Heart right ventricle (tissue), 16 donors: Measurements from ENCODE around the gene NHS. TPM values are rescaled to one million over a fixed set of nuclear protein-coding genes. Genes with fewer than 3 reads are reported as not detected.

Experiments used
- ATAC-seq, 8 donors: fragments of 200-7000 bp; cut with Tn5 transposase; one replicate each; pipeline ENCODE4 v1.9.1; 2020; ENCODE audit warnings: mild to moderate bottlenecking in 8 of 8, moderate library complexity in 8 of 8, moderate number of reproducible peaks in 1 of 8
- DNase-seq, 2 donors: peaks; one replicate each; pipeline ENCODE4 v3.0.0-alpha.2; 2020
- H3K27ac ChIP-seq, 10 donors: fragments of 200-600 bp; sonication (generic) in 2 of 10; one replicate each; pipeline versions ENCODE4 v1.5.0 to v1.8.0; 2020 to 2022; ENCODE audit warnings: mild to moderate bottlenecking in 3 of 10
- H3K27me3 ChIP-seq, 7 donors: fragments of 200-600 bp; one replicate each; pipeline ENCODE4 v1.8.0; 2021 to 2022; ENCODE audit warnings: mild to moderate bottlenecking in 2 of 7
- H3K36me3 ChIP-seq, 9 donors: fragments of 200-600 bp; sonication (generic) in 1 of 9; one replicate each; pipeline versions ENCODE4 v1.5.0 to v1.8.0; 2020 to 2022; ENCODE audit warnings: mild to moderate bottlenecking in 2 of 9
- H3K4me1 ChIP-seq, 9 donors: fragments of 200-600 bp; sonication (generic) in 1 of 9; one replicate each; pipeline versions ENCODE4 v1.5.0 to v1.8.0; 2020 to 2022; ENCODE audit warnings: mild to moderate bottlenecking in 4 of 9
- H3K4me3 ChIP-seq, 10 donors: fragments of 200-600 bp; sonication (generic) in 2 of 10; one replicate each; pipeline versions ENCODE4 v1.5.0 to v1.8.0; 2020 to 2022; ENCODE audit warnings: mild to moderate bottlenecking in 7 of 10, moderate library complexity in 2 of 10
- H3K9me3 ChIP-seq, 11 donors: fragments of 200-600 bp in 10 of 11; sonication (generic) in 2 of 11; one replicate each; pipeline versions ENCODE4 v1.5.0 to v1.8.0; 2013 to 2022; ENCODE audit warnings: mild to moderate bottlenecking in 2 of 11, control low read depth in 1 of 11, moderate library complexity in 1 of 11
- WGBS, 2 donors: extraction: QIAGEN DNeasy Blood & Tissue Kit; methylation state at CpG; one replicate each; pipeline ENCODE4 v1.1.7; 2013; ENCODE audit warnings: inconsistent platforms in 1 of 2; 5-methylcytosine and 5-hydroxymethylcytosine counted together
- intact Hi-C, 10 donors: fragments of 100-400 bp; cut with DNase I; formaldehyde crosslinking; loops; one replicate each; pipeline versions ENCODE4 v1.11.1 to v1.14.2; 2022
- polyA plus RNA-seq, 2 donors: library from polyadenylated mRNA; stranded (reverse); fragments of 200-250 nt; gene quantifications; one replicate each; pipeline ENCODE4 v1.2.3, GENCODE V29; 2013
- total RNA-seq, 10 donors: library from RNA; stranded (reverse); fragmentation: NEBNext Ultra II Directional in 3 of 10; extraction: Animal tissue kit (Norgen Biotek cat#: 25700) in 3 of 10; gene quantifications; one replicate each; pipeline versions ENCODE4 v1.2.1 to v1.2.4, GENCODE V29; 2021 to 2023
- TF ChIP-seq, protein P1 (sequence below), 9 donors: fragments of 200-600 bp; sonication (generic) in 2 of 9; IDR thresholded peaks; one replicate each; pipeline versions ENCODE4 v1.5.0 to v1.8.0; 2021 to 2022; ENCODE audit warnings: antibody characterized with exemption in 9 of 9, mild to moderate bottlenecking in 5 of 9, moderate library complexity in 1 of 9
- donor health status: Arrhythmogenic right ventricular cardiomyopathy.
- donor health status: ischemic (EF 13 %, LVEDD 7.1; RV severe dilation, severe dysfunction).
- donor health status: healthy with polysubstance abuse.
- donor health status: DM: no; HTN: yes; CAD: no.
- donor health status: DM: no; HTN: no; CAD: no.
- donor health status: ischemic (EF 25% LVEDD 6.9; RV normal size, moderate dysfunction).
- donor health status: ischemic (EF 25% LVEDD 5.7; RV mildly dilated, moderate dysfunction).
- donor health status: healthy.
- donor health status: DM: yes; HTN: yes; CAD: no.
- donor health status: Ischemic cardiomyopathy.
- donor health status: ischemic (EF 35%, LVEDD 5.7; RV mildly dilated, moderate dysfunction).
- donor health status: nonischemic (EF 11% LVEDD 7.7; RV severe dilation, severe dysfunction).
- donor health status: DM: yes; HTN: yes; CAD: no.
- donor health status: PGD.
- donor health status: ischemic (EF 29% LVEDD 5.4; RV normal size, mild dysfunction).
- donor health status: nonischemic (EF 23%, LVEDD 6.1; RV moderate dilation, normal function).

Gene NHS
- total and polyA plus RNA-seq, 12 donors: 0.20 to 2.7 (median 1.2) TPM

GRCh38 chrX:17635231-17635630 is 260.2 kb downstream of the NHS start:
- intact Hi-C loops: no loop called here
- no peak overlapping the region for H3K4me3 ChIP-seq
- no peaks in the 10 kb centered on the region for H3K9me3 ChIP-seq
- DNase-seq: no peak
- H3K36me3 ChIP-seq: no peaks in the 10 kb centered on the region
- H3K4me1 ChIP-seq: peaks cover 0 to 5% (median 0%) of the 10 kb centered on the region in 9 donors
- no peak for ATAC-seq
- no peak overlapping the region for H3K27ac ChIP-seq
- TF ChIP-seq, protein P1, sequence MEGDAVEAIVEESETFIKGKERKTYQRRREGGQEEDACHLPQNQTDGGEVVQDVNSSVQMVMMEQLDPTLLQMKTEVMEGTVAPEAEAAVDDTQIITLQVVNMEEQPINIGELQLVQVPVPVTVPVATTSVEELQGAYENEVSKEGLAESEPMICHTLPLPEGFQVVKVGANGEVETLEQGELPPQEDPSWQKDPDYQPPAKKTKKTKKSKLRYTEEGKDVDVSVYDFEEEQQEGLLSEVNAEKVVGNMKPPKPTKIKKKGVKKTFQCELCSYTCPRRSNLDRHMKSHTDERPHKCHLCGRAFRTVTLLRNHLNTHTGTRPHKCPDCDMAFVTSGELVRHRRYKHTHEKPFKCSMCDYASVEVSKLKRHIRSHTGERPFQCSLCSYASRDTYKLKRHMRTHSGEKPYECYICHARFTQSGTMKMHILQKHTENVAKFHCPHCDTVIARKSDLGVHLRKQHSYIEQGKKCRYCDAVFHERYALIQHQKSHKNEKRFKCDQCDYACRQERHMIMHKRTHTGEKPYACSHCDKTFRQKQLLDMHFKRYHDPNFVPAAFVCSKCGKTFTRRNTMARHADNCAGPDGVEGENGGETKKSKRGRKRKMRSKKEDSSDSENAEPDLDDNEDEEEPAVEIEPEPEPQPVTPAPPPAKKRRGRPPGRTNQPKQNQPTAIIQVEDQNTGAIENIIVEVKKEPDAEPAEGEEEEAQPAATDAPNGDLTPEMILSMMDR (IDR thresholded peaks at IDR 0.05): no peak
- 81 to 90% methylated on average over 5 of the region's 5 CpGs for WGBS, 2 donors
- H3K27me3 ChIP-seq: peaks cover 0 to 22% (median 0%) of the 10 kb centered on the region in 7 donors

GRCh38 chrX:17637235-17637634 is 262.2 kb downstream of the NHS start:
- Histone ChIP-seq H3K4me3 (no peak overlapping the region), H3K9me3 (no peaks in the 10 kb centered on the region), H3K27me3 (peaks cover 0 to 8% (median 0%) of the 10 kb centered on the region in 7 donors), H3K36me3 (no peaks in the 10 kb centered on the region), H3K4me1 (peaks cover 0 to 5% (median 0%) of the 10 kb centered on the region in 9 donors), H3K27ac (no peak overlapping the region)
- TF ChIP-seq, protein P1 (IDR thresholded peaks at IDR 0.05): no peak
- intact Hi-C loops: no loop called here
- ATAC-seq (peak in 1 of 8 donors; percentile 19), DNase-seq (no peak)
- WGBS, 2 donors: 59 to 75% methylated on average over 4 of the region's 4 CpGs

GRCh38 chrX:17638731-17639130 is 263.7 kb downstream of the NHS start:
- no peaks in the 10 kb centered on the region for H3K36me3 ChIP-seq
- intact Hi-C loops: no loop called here
- WGBS, 2 donors: 52 to 64% methylated on average over 1 of the region's 1 CpG
- H3K27me3 ChIP-seq: peaks cover 0 to 8% (median 0%) of the 10 kb centered on the region in 7 donors
- no peak overlapping the region for H3K27ac ChIP-seq
- peaks cover 0 to 4% (median 0%) of the 10 kb centered on the region in 9 donors for H3K4me1 ChIP-seq
- no peak for DNase-seq
- no peak for ATAC-seq
- no peaks in the 10 kb centered on the region for H3K9me3 ChIP-seq
- no peak overlapping the region for H3K4me3 ChIP-seq
- TF ChIP-seq, protein P1 (IDR thresholded peaks at IDR 0.05): no peak

DNA sequence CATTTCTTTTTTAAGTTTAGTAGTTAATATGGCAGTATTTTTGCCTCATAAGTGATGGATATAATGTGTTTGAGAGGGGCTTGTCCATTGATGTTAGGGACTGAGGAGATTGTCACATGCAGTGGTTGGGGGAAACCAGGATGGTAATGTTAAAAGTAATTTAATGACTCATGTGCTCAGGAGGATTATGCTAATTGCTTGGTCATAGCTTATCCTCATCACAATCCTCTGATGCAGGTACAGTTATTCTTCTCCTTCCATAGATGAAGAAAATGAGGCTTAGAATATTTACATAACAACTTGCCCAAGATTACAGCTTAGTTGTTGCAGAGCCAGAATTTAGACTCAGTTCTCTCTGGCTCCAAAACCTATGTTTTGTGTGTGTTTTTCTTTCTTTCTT is 267.9 kb downstream of the NHS start:
- no peak for ATAC-seq
- TF ChIP-seq, protein P1 (IDR thresholded peaks at IDR 0.05): no peak
- Histone ChIP-seq H3K36me3 (no peaks in the 10 kb centered on the region), H3K27ac (no peak overlapping the region), H3K27me3 (peaks cover 0 to 10% (median 0%) of the 10 kb centered on the region in 7 donors), H3K4me1 (peaks cover 0 to 4% (median 0%) of the 10 kb centered on the region in 9 donors), H3K4me3 (no peak overlapping the region), H3K9me3 (no peaks in the 10 kb centered on the region)
- DNase-seq: no peak
- intact Hi-C loops: no loop called here
